Sigmoid colon (tissue), 7 donors: Measurements from ENCODE around the gene UNKL. TPM values are rescaled to one million over a fixed set of nuclear protein-coding genes. Genes with fewer than 3 reads are reported as not detected.

Experiments used
- DNase-seq: peaks from one replicate; pipeline ENCODE4 v3.0.0-alpha.2; 2019
- H3K27ac ChIP-seq, 4 donors: fragments of 200-600 bp; sonication (generic); one replicate each; pipeline ENCODE4 v1.5.1; 2016 to 2019; ENCODE audit warnings: mild to moderate bottlenecking in 1 of 4
- H3K27me3 ChIP-seq, 3 donors: fragments of 200-600 bp; sonication (generic); one replicate each; pipeline ENCODE4 v1.5.1; 2019; ENCODE audit warnings: mild to moderate bottlenecking in 1 of 3
- H3K36me3 ChIP-seq, 4 donors: fragments of 200-600 bp; sonication (generic); one replicate each; pipeline ENCODE4 v1.5.1; 2016 to 2019
- H3K4me1 ChIP-seq, 4 donors: fragments of 200-600 bp; sonication (generic); one replicate each; pipeline ENCODE4 v1.5.1; 2017 to 2019
- H3K4me3 ChIP-seq, 4 donors: fragments of 200-600 bp; sonication (generic); one replicate each; pipeline ENCODE4 v1.5.1; 2017 to 2019; ENCODE audit warnings: mild to moderate bottlenecking in 2 of 4, moderate library complexity in 1 of 4
- H3K9me3 ChIP-seq, 4 donors: fragments of 200-600 bp in 3 of 4; sonication (generic) in 3 of 4; one replicate each; pipeline versions ENCODE4 v1.5.1 to v1.6.1; 2013 to 2019
- CTCF ChIP-seq, 4 experiments: fragments of 450-650 bp in 3 of 4; fragments of 200-600 bp in 1 of 4; IDR thresholded peaks; one replicate each; pipeline ENCODE4 v1.5.1; 2016 to 2019; ENCODE audit warnings: antibody characterized with exemption in 4 of 4, mild to moderate bottlenecking in 3 of 4, moderate library complexity in 2 of 4
- EP300 ChIP-seq, 4 donors: sonication (generic); formaldehyde crosslinking; IDR thresholded peaks; one replicate each; pipeline ENCODE4 v1.6.1; 2017; ENCODE audit warnings: antibody characterized with exemption in 4 of 4
- POLR2A ChIP-seq, 2 donors: fragments of 450-650 bp; IDR thresholded peaks; one replicate each; pipeline ENCODE4 v1.6.1; 2016; ENCODE audit warnings: antibody characterized with exemption in 2 of 2, mild to moderate bottlenecking in 2 of 2, moderate library complexity in 2 of 2
- POLR2AphosphoS5 ChIP-seq, 4 donors: sonication (generic); formaldehyde crosslinking; IDR thresholded peaks; one replicate each; pipeline ENCODE4 v1.6.1; 2017; ENCODE audit warnings: antibody characterized with exemption in 4 of 4
- WGBS, 2 donors: extraction: QIAGEN DNeasy Blood & Tissue Kit; methylation state at CpG; one replicate each; pipeline ENCODE4 v1.1.7; 2013; 5-methylcytosine and 5-hydroxymethylcytosine counted together
- intact Hi-C: fragments of 100-400 bp; cut with DNase I; formaldehyde crosslinking; loops from one replicate; pipeline ENCODE4 v1.15.1; 2023
- polyA plus RNA-seq, 3 donors: library from polyadenylated mRNA; stranded (reverse); fragments of 200-250 nt; gene quantifications; one replicate each; pipeline ENCODE4 v1.2.3, GENCODE V29; 2013
- total RNA-seq, 4 donors: library from RNA; depleted of rRNA; stranded (reverse); fragments of >200 nt; gene quantifications; one replicate each; pipeline ENCODE4 v1.1.0, GENCODE V29; 2016
- donor health status: healthy with polysubstance abuse.
- donor health status: Bipolar disorder and iron deficiency.
- donor health status: healthy.

The UNKL gene
- total and polyA plus RNA-seq, 7 donors, result 2.1 to 29.1 (median 19.6) TPM

GRCh38 chr16:1323296-1324239, 90.9 kb downstream of the UNKL start:
- DNase-seq, result no peak
- Histone ChIP-seq H3K4me3 (no peak overlapping the region), H3K27ac (no peak overlapping the region), H3K4me1 (no peaks in the 10 kb centered on the region), H3K9me3 (no peaks in the 10 kb centered on the region), H3K27me3 (no peaks in the 10 kb centered on the region), H3K36me3 (peaks cover 44 to 84% (median 53%) of the 10 kb centered on the region in 4 donors)
- intact Hi-C loops, result no loop called here
- 83 to 88% methylated on average over 35 of the region's 35 CpGs for WGBS, 2 donors
- no peak for TF ChIP-seq EP300 (IDR thresholded peaks at IDR 0.05)
- no peak for TF ChIP-seq CTCF (IDR thresholded peaks at IDR 0.05)
- TF ChIP-seq POLR2AphosphoS5 (IDR thresholded peaks at IDR 0.05), result no peak
- TF ChIP-seq POLR2A (IDR thresholded peaks at IDR 0.05), result no peak

- TF ChIP-seq CTCF (IDR thresholded peaks at IDR 0.05) (no peak), EP300 (IDR thresholded peaks at IDR 0.05) (no peak), POLR2A (IDR thresholded peaks at IDR 0.05) (no peak), POLR2AphosphoS5 (IDR thresholded peaks at IDR 0.05) (no peak)
- Histone ChIP-seq H3K9me3 (no peaks in the 10 kb centered on the region), H3K36me3 (peaks cover 53 to 92% (median 64%) of the 10 kb centered on the region in 4 donors), H3K4me1 (no peaks in the 10 kb centered on the region), H3K4me3 (no peak overlapping the region), H3K27me3 (no peaks in the 10 kb centered on the region), H3K27ac (no peak overlapping the region)
- intact Hi-C loops, result no loop called here
- 93 to 96% methylated on average over 8 of the region's 8 CpGs for WGBS, 2 donors
- DNase-seq, result no peak
Observed at GRCh38 chr16:1322407-1322806, 92.1 kb downstream of the UNKL start.

- whole genome bisulfite sequencing, 2 donors, result 86 to 88% methylated on average over 22 of the region's 22 CpGs
- TF ChIP-seq POLR2A (IDR thresholded peaks at IDR 0.05) (no peak), EP300 (IDR thresholded peaks at IDR 0.05) (no peak), CTCF (IDR thresholded peaks at IDR 0.05) (no peak), POLR2AphosphoS5 (IDR thresholded peaks at IDR 0.05) (no peak)
- no peak overlapping the region for H3K4me3 ChIP-seq
- H3K27ac ChIP-seq, result no peak overlapping the region
- DNase-seq, result no peak
- no peaks in the 10 kb centered on the region for H3K27me3 ChIP-seq
- no peaks in the 10 kb centered on the region for H3K9me3 ChIP-seq
- peaks cover 58 to 100% (median 79%) of the 10 kb centered on the region in 4 donors for H3K36me3 ChIP-seq
- H3K4me1 ChIP-seq, result no peaks in the 10 kb centered on the region
- intact Hi-C loops, result no loop called here
Observed at GRCh38 chr16:1320658-1321240, 93.8 kb downstream of the UNKL start.

GRCh38 chr16:1320097-1320496, 94.4 kb downstream of the UNKL start:
- WGBS, 2 donors, result 85 to 86% methylated on average over 12 of the region's 12 CpGs
- TF ChIP-seq CTCF (IDR thresholded peaks at IDR 0.05), result no peak
- TF ChIP-seq POLR2AphosphoS5 (IDR thresholded peaks at IDR 0.05), result no peak
- TF ChIP-seq POLR2A (IDR thresholded peaks at IDR 0.05), result no peak
- no peak for TF ChIP-seq EP300 (IDR thresholded peaks at IDR 0.05)
- H3K27me3 ChIP-seq, result no peaks in the 10 kb centered on the region
- no peak overlapping the region for H3K27ac ChIP-seq
- H3K4me1 ChIP-seq, result peaks cover 0 to 2% (median under 1%) of the 10 kb centered on the region in 4 donors
- intact Hi-C loops, result no loop called here
- H3K9me3 ChIP-seq, result no peaks in the 10 kb centered on the region
- peaks cover 58 to 100% (median 83%) of the 10 kb centered on the region in 4 donors for H3K36me3 ChIP-seq
- H3K4me3 ChIP-seq, result no peak overlapping the region
- no peak for DNase-seq
